Inflammatory macrophage (primary cell): ENCODE measurements around the gene KCNG2.
"Not testable (repeated sequence)": the region's sequence is repeated elsewhere in the genome, so short reads cannot be mapped to it uniquely, and the experiment has no call there.

Experiments used
- DNase-seq, 2 donors: peaks; one replicate each; pipeline ENCODE4 v3.0.0-alpha.2; 2020 to 2022
- total RNA-seq, 18 experiments: gene quantifications; one replicate each; lab custom pipeline; 2026; ENCODE audit warnings: mixed read lengths in 6 of 18, inconsistent platforms in 2 of 18; lab: John Stamatoyannopoulos, UW

Gene KCNG2, protein sequence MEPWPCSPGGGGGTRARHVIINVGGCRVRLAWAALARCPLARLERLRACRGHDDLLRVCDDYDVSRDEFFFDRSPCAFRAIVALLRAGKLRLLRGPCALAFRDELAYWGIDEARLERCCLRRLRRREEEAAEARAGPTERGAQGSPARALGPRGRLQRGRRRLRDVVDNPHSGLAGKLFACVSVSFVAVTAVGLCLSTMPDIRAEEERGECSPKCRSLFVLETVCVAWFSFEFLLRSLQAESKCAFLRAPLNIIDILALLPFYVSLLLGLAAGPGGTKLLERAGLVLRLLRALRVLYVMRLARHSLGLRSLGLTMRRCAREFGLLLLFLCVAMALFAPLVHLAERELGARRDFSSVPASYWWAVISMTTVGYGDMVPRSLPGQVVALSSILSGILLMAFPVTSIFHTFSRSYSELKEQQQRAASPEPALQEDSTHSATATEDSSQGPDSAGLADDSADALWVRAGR
- total RNA-seq, result 0 to 0.32 (median 0.04) reads per million in 18 experiments

DNA sequence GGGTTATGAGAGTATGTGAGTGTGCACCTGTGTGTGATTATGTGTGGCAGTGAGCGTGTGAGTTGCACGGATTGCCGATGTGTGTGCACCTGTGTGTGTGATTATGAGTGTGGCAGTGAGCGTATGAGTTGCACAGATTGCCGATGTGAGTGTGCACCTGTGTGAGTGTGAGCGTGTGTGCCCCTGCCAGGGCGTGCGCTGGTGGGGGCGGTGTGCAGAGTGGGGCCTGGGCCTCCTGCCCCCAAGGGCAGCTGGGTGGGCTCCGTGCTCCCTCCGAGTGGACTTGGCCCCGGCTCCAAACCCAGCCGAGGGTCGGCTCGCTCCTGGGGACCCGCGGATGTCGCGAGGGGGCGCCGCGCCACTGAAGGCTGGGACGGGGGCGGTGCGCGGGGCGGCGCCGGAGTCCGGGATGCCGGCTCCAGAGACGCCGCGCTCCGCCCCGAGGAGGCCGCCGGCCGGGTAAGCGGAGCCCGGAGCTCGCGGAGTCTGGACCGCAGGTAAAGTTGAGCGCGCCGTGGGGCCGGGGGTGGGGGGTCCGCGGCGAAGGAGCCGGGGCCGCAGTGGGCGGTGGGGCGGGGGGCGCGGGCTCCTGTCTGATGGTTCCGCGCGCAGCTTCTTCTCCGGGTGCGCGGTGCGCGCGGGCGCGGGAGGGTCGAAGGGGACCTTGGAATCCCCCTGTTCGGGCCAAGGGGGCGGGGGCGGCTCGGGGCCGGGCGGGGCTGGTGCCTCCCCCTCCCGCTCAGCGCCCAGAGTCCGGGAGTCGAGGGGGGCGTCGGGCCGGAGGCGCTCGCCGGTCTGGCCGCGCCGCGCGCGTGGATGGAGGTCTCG lies at the start of gene KCNG2:
KCNG2 (plus strand) TSS at position 421 of the 828 bp plus-strand sequence. CDS start 65,730 bp downstream, outside the sequence.
- no peak for DNase-seq

DNA sequence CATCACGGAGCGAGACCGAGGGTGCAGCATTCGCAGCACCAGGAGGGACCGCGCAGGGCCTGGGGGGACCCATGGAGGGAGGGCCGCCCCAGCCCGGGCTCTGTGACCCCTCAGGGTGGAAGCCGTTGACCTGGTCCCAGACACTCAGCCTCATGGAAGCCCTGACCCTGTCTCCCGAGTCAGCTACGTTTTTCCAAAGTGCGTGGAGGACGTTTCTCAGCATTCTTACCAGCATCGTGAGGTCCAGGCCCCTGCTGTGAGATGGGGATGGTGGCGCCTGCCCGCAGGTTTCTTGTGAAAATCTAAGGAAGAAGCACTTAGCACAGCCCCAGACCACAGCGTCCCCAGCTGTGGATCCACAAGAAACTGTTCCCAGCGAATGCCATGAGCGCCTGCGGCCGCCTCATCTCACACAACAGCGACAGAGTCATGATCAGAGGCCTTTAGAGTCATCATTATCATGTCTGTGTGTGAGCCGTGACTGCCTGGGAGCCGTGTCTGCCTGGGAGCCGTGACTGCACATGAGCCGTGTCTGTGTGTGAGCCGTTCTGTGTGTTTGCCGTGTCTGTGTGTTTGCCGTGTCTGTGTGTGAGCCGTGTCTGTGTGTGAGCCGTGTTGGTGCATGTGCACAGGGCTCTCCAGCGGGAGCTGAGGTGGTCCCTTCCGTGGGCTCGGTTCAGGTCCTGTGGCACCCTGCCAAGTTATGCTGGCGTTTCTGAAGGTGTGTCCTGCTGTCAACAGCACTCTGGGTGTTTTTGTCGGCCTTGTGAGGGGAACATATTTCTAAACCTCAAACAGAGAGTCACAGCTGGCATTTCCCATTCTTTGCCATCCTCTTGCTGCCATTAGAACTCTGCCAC lies 49.2 kb upstream of the KCNG2 start:
- DNase-seq, result no peak

DNA sequence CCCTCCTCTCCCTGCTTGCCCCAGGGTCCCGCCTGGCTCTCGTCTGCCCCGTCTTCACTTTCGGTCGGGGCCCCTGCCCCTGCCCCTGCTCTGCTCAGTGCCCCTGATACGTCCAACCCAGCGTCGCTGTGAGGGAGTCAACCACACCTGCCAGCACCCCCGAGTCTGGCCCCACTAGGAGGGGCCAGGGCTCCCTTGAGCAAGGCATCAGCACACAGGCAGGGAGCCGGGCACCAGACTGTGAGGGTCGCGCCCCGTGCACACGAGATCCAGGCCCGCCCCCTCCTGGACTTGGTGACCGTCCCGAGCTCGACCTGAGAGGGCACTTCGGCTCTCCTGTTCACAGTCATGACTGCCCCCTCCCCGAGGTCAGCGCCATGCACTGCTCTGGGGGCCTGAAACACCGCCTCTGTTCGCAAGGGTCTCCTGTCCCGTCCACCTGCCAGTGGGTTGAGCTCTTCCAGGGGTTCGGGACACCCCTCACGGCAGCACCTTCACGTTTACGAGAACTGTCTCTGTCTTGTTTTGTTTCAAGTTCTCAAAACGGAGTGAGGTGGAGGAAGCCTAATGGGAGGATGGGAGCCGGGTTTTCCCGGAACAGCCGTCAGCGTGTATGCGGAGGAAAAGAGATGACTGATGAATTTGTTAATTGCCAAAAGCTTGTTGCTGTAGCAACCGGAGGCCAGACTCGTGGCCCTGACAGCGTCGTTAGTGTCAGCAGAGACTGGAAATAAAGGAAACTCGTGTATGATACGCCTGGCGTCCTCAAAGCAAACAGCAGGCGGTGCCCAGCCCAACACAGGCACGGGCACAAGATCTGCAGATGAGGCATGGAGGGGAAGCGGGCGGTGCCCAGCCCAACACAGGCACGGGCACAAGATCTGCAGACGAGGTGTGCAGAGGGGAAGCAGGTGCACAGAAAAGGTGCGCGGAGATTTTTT lies 48.2 kb upstream of the KCNG2 start:
- no peak for DNase-seq

DNA sequence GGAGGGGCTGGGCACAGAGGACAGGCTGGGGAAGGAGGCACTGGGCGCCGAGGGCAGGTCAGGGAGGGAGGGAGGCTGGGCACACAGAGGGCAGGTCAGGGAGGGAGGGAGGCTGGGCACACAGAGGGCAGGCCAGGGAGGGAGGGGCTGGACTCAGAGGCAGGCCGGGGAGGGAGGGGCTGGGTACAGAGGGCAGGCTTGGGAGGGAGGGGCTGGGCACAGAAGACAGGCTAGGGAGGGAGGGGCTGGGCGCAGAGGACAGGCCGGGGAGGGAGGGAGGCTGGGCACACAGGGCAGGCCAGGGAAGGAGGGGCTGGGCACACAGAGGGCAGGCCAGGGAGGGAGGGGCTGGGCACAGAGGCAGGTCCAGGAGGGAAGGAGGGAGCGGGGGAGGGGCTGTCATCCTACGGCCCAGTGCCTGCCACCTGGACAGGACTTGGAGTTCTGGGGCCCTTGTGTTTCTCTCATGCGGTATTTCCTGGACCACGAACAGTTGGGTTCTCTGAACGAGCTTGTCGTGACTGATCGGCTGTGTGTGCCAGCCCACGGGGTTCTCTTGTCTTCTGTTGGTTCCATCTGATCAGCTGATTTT lies 46.7 kb upstream of the KCNG2 start:
- DNase-seq, result no peak

DNA sequence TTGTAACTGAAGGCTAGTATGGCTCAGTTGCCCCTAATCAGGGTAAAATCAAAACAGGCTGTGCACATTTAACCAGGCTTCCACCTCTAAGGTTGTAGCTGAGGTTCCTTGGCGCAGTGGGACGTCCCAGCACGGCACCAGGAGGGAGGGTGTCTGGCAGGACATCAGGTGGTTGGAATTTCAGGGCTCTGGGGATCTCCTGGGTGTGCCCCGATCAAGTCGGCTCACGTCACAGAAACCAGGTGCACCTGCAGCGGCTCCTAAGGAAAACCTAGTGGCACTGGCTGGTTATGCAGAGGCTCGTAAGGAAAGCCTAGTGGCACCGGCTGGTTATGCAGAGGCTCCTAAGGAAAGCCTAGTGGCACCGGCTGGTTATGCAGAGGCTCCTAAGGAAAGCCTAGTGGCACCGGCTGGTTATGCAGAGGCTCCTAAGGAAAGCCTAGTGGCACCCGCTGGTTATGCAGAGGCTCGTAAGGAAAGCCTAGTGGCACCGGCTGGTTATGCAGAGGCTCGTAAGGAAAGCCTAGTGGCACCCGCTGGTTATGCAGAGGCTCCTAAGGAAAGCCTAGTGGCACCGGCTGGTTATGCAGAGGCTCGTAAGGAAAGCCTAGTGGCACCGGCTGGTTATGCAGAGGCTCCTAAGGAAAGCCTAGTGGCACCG lies 45.7 kb upstream of the KCNG2 start:
- DNase-seq, result not testable (repeated sequence)

DNA sequence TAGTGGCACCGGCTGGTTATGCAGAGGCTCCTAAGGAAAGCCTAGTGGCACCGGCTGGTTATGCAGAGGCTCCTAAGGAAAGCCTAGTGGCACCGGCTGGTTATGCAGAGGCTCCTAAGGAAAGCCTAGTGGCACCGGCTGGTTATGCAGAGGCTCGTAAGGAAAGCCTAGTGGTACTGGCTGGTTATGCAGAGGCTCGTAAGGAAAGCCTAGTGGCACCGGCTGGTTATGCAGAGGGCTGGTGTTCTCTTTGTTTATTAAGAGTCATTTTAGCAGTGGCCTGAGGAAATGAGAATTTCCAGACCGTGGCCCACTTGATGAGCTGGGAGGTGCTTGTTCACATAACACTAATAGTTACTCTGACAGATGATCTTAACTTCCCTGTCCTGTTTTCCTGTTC lies 44.8 kb upstream of the KCNG2 start:
- DNase-seq, result not testable (repeated sequence)

DNA sequence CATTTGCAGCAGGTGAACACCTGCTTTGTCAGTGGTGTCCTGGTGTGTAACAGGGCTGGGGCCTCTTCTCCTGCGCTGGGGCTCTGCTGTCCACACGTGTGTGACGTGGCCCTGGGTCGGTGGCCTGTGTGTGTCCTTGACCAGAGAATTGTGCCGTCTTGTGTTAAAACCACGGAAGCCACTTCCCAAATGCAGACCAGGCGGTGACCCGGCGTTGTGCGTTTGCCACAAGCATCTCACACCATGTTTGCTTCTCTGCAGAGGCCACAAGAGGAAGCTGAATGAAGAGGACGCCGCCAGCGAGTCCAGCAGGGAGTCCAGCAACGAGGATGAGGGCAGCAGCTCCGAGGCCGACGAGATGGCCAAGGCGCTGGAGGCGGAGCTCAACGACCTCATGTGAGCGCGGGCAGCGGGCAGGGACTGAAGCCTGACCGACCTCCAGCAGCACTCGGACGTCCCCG lies 44.3 kb upstream of the KCNG2 start:
- DNase-seq, result no peak

DNA sequence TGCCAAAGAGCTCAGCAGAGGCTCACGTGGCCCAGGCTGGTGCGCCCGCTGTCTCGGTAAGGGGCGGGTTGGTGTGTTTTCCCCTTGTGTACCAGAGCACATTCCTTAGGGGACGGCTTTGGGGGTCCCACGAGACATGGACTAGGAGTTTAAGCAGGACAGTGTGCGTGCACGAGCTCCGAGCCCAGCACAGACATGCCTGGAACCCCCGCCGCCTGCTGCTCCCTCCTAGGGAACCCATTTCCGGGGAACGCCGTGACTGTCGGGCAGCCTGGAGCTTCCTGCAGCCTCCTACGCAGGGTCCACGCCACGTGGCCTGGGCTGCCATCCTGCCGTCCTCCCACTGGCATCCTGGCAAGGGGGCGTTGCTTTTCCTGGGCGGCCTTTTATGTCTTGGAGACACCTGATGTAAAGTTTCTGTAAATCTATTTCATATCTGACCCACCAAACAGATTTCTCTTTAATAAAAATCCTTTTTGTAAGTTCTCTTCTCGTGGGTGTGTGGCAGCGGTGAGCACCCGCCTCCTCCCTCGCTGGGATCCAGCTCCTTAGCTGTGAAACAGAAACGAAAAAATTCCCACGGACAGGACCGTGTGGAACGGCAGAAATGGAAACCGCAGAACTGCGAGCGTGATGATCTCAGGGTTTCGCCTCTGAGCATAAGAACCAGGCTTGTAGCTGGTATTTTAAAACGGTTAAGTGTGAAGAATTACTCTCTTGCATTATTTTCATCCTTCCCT lies 43.5 kb upstream of the KCNG2 start:
- no peak for DNase-seq

DNA sequence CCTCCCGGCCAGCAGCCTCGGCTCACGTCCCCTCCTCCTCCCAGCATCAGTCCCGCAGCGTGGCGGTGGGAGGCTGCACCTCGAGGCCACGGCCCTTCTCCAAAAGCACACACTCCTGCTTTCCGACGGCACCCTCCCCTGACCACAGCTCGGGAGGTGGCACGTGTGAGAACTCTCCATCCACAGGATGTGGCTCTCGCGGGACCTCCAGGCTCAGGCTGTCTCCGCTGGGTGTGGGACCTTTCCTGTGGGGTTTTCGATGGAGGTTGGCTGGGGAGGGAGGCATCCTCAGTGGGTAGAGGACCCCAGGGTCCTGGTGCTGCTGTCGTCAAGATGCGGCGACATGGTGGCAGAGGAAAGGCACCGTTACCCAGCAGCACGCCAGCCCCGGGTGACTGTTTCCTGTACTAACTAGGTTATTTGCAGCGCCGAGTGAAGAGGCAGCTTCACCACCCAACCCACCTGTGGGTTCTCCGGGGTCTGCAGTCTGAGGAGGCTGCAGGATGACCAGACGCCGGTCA lies 42.8 kb upstream of the KCNG2 start:
- DNase-seq, result no peak

DNA sequence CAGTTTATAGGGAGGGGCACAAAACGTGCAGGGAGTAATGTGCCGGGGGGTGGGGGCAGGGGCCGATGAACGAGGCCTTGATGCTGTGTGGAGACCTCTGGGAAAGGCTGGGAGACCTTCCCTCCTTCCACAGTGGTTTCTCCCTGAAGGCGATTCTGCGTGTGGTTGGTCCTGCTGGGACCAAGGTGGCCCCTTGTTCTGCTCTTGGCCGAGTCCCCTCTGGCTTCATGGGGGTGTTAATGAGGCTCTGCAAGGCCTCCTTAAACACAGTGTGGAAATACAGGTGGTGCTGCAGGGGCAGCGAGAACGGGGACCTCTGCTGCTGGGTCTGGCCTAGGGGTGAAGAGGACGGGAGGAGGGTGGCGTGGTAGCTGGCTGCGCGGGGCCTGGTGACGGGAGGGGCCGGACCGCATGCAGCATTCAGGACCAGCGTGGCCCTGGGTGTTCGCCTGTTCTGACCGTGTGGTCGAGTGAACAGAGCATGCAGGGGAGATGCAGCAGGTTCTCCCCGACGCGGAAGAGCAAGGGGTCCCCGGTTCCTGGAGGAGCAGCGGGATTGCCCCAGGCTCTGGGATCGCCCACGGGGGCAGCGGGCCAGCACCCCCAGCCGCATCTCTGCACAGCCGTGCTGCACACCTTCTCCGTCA lies 42.1 kb upstream of the KCNG2 start:
- DNase-seq, result no peak

DNA sequence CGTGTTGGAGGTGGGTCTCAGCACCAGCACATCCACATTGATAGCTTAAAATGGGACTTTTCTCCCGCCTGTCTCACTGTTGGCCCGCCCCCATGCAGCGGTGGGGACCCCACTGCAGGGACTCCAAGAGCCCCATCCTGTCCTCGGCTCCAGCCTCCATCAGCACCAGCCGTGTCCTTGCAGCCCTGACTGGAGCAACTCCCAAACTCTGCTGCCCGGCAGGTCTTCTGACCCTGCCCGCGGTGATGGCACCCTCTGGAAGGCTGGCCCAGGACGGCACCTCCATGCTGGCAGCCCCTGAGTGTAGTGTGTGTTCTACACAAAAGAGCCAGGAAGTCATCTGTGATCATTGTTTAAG lies 41.6 kb upstream of the KCNG2 start:
- no peak for DNase-seq

DNA sequence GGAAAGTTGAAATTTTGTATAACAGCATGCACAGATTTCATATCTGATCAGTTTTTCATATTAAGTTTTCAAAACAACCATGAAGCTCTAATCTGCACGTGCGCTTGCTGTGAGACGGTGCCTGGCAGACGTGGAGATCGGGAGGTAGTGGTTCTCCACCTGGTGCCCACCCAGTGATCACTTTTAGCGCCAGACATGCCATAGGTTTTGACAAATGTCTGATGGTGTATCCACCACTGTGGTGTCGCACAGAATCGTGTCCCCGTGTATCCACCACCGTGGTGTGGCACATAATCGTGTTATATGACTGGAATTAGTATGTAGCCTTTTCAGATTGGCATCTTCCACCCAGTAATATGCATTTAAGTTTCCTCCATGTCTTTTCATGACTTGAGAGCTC lies 40.9 kb upstream of the KCNG2 start:
- DNase-seq, result no peak

DNA sequence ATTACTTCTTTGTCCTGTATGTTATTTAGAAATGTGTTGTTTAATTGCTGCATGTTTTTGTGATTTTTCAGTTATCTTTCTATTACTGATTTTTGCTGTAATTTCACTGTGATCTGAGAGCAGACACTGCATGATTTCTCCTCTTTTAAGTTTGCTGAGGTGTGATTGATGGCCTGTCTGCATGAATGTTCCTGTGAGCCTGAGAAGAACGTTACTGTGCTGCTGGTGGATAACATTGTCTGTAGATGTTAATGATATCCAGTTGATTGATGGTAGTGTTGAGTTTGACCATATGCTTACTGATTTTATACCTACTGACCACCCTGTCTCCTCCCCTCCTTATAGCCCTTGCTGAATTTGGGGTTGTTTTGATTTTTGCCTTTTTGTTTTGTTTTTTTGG lies 37.4 kb upstream of the KCNG2 start:
- DNase-seq, result no peak

DNA sequence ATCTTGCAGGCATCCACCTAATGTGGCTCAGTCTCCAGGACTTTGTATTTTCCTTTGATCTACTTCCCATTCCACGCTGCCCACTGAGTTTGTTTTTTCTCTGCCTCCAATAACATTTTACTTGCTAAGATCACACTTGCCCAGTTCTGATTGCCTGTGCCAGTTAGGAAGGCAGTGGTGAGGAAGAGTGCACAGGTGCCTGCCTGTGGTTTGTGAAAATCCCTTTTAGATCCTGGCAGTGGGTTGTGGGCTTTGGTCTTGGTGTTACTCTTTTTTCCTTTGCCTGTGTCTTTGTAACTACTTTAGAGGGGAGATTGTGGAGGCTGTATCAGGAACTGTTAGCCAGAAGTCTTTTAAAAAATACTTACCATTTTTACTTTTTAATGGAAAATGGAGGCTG lies 36.9 kb upstream of the KCNG2 start:
- DNase-seq, result no peak

DNA sequence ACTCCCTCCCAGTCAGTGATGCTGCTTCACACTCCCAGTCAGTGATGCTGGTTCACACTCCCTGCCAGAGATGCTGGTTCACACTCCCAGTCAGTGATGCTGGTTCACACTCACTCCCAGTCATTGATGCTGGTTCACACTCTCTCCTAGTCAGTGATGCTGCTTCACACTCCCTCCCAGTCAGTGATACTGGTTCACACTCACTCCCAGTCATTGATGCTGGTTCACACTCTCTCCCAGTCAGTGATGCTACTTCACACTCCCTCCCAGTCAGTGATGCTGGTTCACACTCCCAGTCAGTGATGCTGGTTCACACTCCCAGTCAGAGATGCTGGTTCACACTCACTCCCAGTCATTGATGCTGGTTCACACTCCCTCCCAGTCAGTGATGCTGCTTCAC lies 34.3 kb upstream of the KCNG2 start:
- no peak for DNase-seq

DNA sequence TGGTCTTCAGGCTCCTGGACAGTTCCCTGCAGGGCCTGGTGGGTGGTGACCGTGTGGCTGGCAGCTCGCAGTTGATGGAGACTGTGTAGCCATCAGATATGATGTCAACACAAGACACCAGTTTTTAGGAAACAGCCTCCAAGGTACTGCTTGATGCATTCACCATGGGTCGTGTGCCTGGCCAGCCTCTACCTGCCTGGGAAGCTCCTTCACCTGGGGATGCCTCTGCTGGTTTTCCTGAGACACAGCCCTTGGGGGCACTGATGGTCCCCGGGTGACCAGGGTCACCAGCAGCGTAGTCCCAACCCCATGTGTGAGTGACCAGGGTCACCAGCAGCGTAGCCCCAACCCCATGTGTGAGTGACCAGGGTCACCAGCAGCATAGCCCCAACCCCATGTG lies 33.6 kb upstream of the KCNG2 start:
- no peak for DNase-seq

DNA sequence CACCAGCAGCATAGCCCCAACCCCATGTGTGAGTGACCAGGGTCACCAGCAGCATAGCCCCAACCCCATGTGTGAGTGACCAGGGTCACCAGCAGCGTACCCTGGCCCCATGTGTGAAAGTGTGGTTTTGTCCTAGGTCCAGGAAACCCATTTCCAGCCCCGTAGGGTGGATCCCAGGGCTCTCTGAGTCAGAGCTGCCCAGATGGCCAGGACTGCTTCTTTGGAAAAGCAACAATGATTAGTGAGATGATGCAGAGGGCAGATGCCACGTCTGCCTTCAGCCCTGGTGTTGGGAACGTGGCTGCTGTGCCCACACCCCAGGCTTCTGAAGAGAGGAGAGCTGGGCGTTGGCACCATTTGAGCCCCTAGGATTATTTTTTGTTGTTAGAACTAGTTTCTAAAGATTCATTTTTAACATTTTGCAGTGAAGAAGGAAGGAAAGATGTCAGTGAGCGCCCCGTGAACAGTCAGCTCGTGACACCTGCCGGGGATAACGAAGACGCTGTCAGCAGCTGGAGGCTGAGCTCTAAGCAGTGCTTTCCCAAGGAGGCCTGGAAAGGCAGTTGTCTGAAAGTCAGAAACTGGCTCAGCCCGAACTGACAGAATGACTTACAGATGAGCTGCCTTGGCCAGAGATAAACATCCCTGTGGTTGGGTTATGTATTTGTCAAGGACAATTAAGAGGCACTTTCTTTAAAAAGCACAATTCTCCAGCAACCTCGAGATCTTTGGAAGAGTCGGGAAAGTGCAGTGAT lies 32.1 kb upstream of the KCNG2 start:
- DNase-seq, result no peak

DNA sequence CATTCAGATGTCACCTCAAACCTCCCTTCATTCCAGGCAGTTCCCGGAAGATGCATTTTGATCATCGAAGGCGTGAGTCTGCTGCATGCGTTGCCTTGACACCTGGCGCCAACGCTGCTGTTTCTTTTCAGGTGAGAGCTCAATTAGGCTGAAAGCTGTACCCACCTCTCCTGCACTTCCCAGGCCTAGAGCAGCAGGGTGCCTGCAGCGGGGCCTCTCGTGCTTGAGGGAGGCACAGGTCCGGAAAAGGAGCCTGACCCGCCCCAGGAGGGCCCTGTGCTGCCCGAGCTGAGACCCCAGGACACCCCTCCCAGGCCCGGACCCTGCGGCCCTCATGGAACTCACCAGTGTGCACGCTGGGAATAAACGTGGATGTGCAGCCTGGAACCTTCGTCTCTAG lies 31.4 kb upstream of the KCNG2 start:
- DNase-seq, result no peak
